IMR-90 (cell line): ENCODE results near the gene ARPC2. TPM values are rescaled to one million over a fixed set of nuclear protein-coding genes. Genes with fewer than 3 reads are reported as not detected.
A peak's percentile ranks its signal among the peaks of the same experiment; 100 is the strongest.

ENCODE experiments used
- ATAC-seq: fragments of 200-7000 bp; cut with Tn5 transposase; 2 replicates; pipeline ENCODE4 v1.9.1; 2020; ENCODE audit warnings: low read depth, mild to moderate bottlenecking, moderate library complexity
- BruUV-seq: library from RNA; stranded (reverse); fragments of 400-500 nt; replicated peaks from 2 replicates; lab custom pipeline; 2021; lab: Mats Ljungman, UMichigan
- CTCF ChIA-PET: fragments of 300-600 bp; formaldehyde crosslinking; extraction: SDS; loops from one replicate; lab custom pipeline; 2021; ENCODE audit warnings: antibody characterized with exemption; lab: Yijun Ruan, JAX
- POLR2A ChIA-PET: fragments of 300-600 bp; sonication (Branson Sonifier 250); formaldehyde crosslinking; loops from one replicate; lab custom pipeline; 2022; ENCODE audit warnings: antibody characterized with exemption; ENCODE audit not compliant: unreplicated experiment; lab: Charles Lee
- DNase-seq: peaks from one replicate; pipeline ENCODE4 v3.0.0; 2013
- H2AFZ ChIP-seq: replicated peaks from 2 replicates; pipeline ENCODE3; 2013; ENCODE audit warnings: low read length, mild to moderate bottlenecking; ENCODE audit not compliant: poor library complexity
- H2AK5ac ChIP-seq: 2 replicates; pipeline ENCODE4 v1.6.1; 2013; ENCODE audit warnings: low read depth, low read length, inconsistent platforms
- H2AK9ac ChIP-seq: replicated peaks from 2 replicates; pipeline ENCODE3; 2013; ENCODE audit warnings: mild to moderate bottlenecking, low read depth, low read length, moderate library complexity; ENCODE audit not compliant: poor library complexity
- H2BK120ac ChIP-seq: 2 replicates; pipeline ENCODE4 v1.6.1; 2013; ENCODE audit warnings: low read depth, low read length, inconsistent platforms
- H2BK15ac ChIP-seq: 3 replicates; pipeline ENCODE4 v1.6.1; 2013; ENCODE audit warnings: low read depth, low read length, inconsistent platforms
- H2BK20ac ChIP-seq: 2 replicates; pipeline ENCODE4 v1.6.1; 2013; ENCODE audit warnings: low read depth, mild to moderate bottlenecking, inconsistent platforms, low read length, moderate library complexity
- H2BK5ac ChIP-seq: 2 replicates; pipeline ENCODE4 v1.6.1; 2013; ENCODE audit warnings: mild to moderate bottlenecking, low read depth, low read length, inconsistent platforms; ENCODE audit not compliant: poor library complexity, severe bottlenecking
- H3K14ac ChIP-seq: replicated peaks from 2 replicates; pipeline ENCODE4 v1.6.1; 2013; ENCODE audit warnings: low read depth, low read length, inconsistent platforms
- H3K18ac ChIP-seq: 2 replicates; pipeline ENCODE4 v1.6.1; 2013; ENCODE audit warnings: low read depth, low read length, control low read depth
- H3K23ac ChIP-seq: 2 replicates; pipeline ENCODE4 v1.6.1; 2013; ENCODE audit warnings: low read depth, low read length, inconsistent platforms
- H3K27ac ChIP-seq: 2 replicates; pipeline ENCODE4 v1.5.1; 2013; ENCODE audit warnings: mild to moderate bottlenecking, control low read depth, low read length; ENCODE audit not compliant: insufficient read depth
- H3K27me3 ChIP-seq: 2 replicates; pipeline ENCODE4 v1.6.1; 2013; ENCODE audit warnings: low read length; ENCODE audit not compliant: control insufficient read depth, insufficient read depth
- H3K36me3 ChIP-seq: 2 replicates; pipeline ENCODE4 v1.6.1; 2013; ENCODE audit warnings: low read length, mixed read lengths; ENCODE audit not compliant: control insufficient read depth, insufficient read depth
- H3K4ac ChIP-seq: 2 replicates; pipeline ENCODE4 v1.6.1; 2013; ENCODE audit warnings: low read depth, low read length, inconsistent platforms
- H3K4me1 ChIP-seq: 2 replicates; pipeline ENCODE4 v1.6.1; 2013; ENCODE audit warnings: low read length, mixed read lengths; ENCODE audit not compliant: control insufficient read depth, insufficient read depth
- H3K4me2 ChIP-seq: 2 replicates; pipeline ENCODE4 v1.6.1; 2013; ENCODE audit warnings: low read depth, mild to moderate bottlenecking, control low read depth, low read length, moderate library complexity
- H3K4me3 ChIP-seq: 2 replicates; pipeline ENCODE4 v1.5.1; 2013; ENCODE audit warnings: low read depth, mild to moderate bottlenecking, control low read depth, low read length, moderate library complexity; ENCODE audit not compliant: insufficient read depth
- H3K56ac ChIP-seq: 2 replicates; pipeline ENCODE4 v1.6.1; 2013; ENCODE audit warnings: low read length, inconsistent platforms; ENCODE audit not compliant: insufficient read depth; ENCODE audit errors: extremely low read depth
- H3K79me1 ChIP-seq, 2 experiments: 2 replicates each; pipeline ENCODE4 v1.6.1; 2013; ENCODE audit warnings: low read length in 2 of 2, inconsistent platforms in 1 of 2, low read depth in 1 of 2
- H3K9ac ChIP-seq: 2 replicates; pipeline ENCODE4 v1.6.1; 2013; ENCODE audit warnings: low read depth, low read length, control low read depth
- H3K9me1 ChIP-seq: 2 replicates; pipeline ENCODE4 v1.6.1; 2013; ENCODE audit warnings: low read length, inconsistent platforms; ENCODE audit not compliant: insufficient read depth
- H3K9me3 ChIP-seq: 2 replicates; pipeline ENCODE4 v1.6.1; 2013; ENCODE audit warnings: low read length; ENCODE audit not compliant: control insufficient read depth, insufficient read depth
- H4K20me1 ChIP-seq: 2 replicates; pipeline ENCODE4 v1.6.1; 2013; ENCODE audit warnings: low read length, inconsistent platforms; ENCODE audit not compliant: insufficient read depth
- H4K5ac ChIP-seq: 2 replicates; pipeline ENCODE4 v1.6.1; 2013; ENCODE audit warnings: mild to moderate bottlenecking, low read depth, low read length, control low read depth
- H4K8ac ChIP-seq, 2 experiments: 2 replicates each; pipeline ENCODE4 v1.6.1; 2013; ENCODE audit warnings: low read depth in 2 of 2, low read length in 2 of 2, control low read depth in 1 of 2, inconsistent platforms in 1 of 2
- H4K91ac ChIP-seq: 2 replicates; pipeline ENCODE4 v1.6.1; 2013; ENCODE audit warnings: low read depth, low read length, inconsistent platforms; ENCODE audit not compliant: insufficient read depth
- BHLHE40 ChIP-seq: fragments of 150-350 bp; IDR thresholded peaks from 2 replicates; pipeline ENCODE4 v1.6.1; 2016; ENCODE audit warnings: mild to moderate bottlenecking, low read depth, low read length
- CEBPB ChIP-seq: IDR thresholded peaks from 2 replicates; pipeline ENCODE4 v1.6.1; 2012; ENCODE audit warnings: low read depth, low read length, improper control_type of control experiment
- CHD1 ChIP-seq: IDR thresholded peaks from 2 replicates; pipeline ENCODE4 v1.6.1; 2012; ENCODE audit warnings: low read depth, low read length, improper control_type of control experiment
- FOS ChIP-seq: fragments of 150-350 bp; IDR thresholded peaks from 2 replicates; pipeline ENCODE4 v1.6.1; 2016; ENCODE audit warnings: low read depth, low read length
- MAFK ChIP-seq: IDR thresholded peaks from 2 replicates; pipeline ENCODE4 v1.6.1; 2012; ENCODE audit warnings: low read depth, low read length, improper control_type of control experiment
- MAZ ChIP-seq: IDR thresholded peaks from 2 replicates; pipeline ENCODE4 v1.6.1; 2012; ENCODE audit warnings: low read depth, mild to moderate bottlenecking, low read length, improper control_type of control experiment, moderate library complexity, borderline replicate concordance
- MXI1 ChIP-seq: IDR thresholded peaks from 2 replicates; pipeline ENCODE4 v1.6.1; 2012; ENCODE audit warnings: low read depth, mild to moderate bottlenecking, low read length, moderate library complexity, borderline replicate concordance
- NFE2L2 ChIP-seq: fragments of 150-350 bp; IDR thresholded peaks from 2 replicates; pipeline ENCODE4 v1.6.1; 2016; ENCODE audit warnings: low read depth, mild to moderate bottlenecking, low read length
- POLR2A ChIP-seq: IDR thresholded peaks from 2 replicates; pipeline ENCODE4 v1.6.1; 2012; ENCODE audit warnings: mild to moderate bottlenecking, low read depth, low read length
- RAD21 ChIP-seq: IDR thresholded peaks from 2 replicates; pipeline ENCODE4 v1.6.1; 2012; ENCODE audit warnings: low read length, improper control_type of control experiment
- RFX5 ChIP-seq: IDR thresholded peaks from 2 replicates; pipeline ENCODE4 v1.8.0; 2012; ENCODE audit warnings: low read depth, mild to moderate bottlenecking, low read length, moderate library complexity
- SMC3 ChIP-seq: fragments of 150-350 bp; IDR thresholded peaks from 2 replicates; pipeline ENCODE4 v1.6.1; 2016; ENCODE audit warnings: low read depth, mild to moderate bottlenecking, antibody characterized with exemption, low read length, moderate library complexity
- WGBS, 2 experiments: methylation state at CpG; one replicate each; pipeline versions ENCODE4 v1.1.5 to v1.1.7; 2013; ENCODE audit warnings: missing lambda C conversion rate in 2 of 2; ENCODE audit not compliant: insufficient read length in 1 of 2; ENCODE audit errors: extremely low coverage in 2 of 2; 5-methylcytosine and 5-hydroxymethylcytosine counted together
- dilution Hi-C: fragments of 300-500 bp; cut with HindIII; formaldehyde crosslinking; loops from one replicate; pipeline ENCODE4 v1.14.3; 2018; ENCODE audit warnings: low sequenced_read_pairs; ENCODE audit not compliant: unreplicated experiment
- in situ Hi-C: fragments of 300-500 bp; cut with MboI; formaldehyde crosslinking; loops from 3 replicates; pipeline ENCODE4 v1.14.3; 2019; ENCODE audit warnings: low sequenced_read_pairs, inconsistent platforms, mixed read lengths
- intact Hi-C: fragments of 100-400 bp; cut with micrococcal nuclease; formaldehyde crosslinking; loops from 2 replicates; pipeline ENCODE4 v1.10.0; 2022
- polyA plus RNA-seq, 3 experiments: library from polyadenylated mRNA; depleted of rRNA; stranded (reverse); fragments of >200 nt; gene quantifications; 2 replicates each; pipeline ENCODE4 v1.2.3, GENCODE V29; 2012; ENCODE audit warnings: low replicate concordance in 1 of 3
- total RNA-seq: library from RNA; depleted of rRNA; stranded (reverse); fragments of >200 nt; gene quantifications from 2 replicates; pipeline ENCODE4 v1.2.3, GENCODE V29; 2012
- TF ChIP-seq, protein P1 (sequence below): fragments of 150-350 bp; IDR thresholded peaks from 2 replicates; pipeline ENCODE4 v1.6.1; 2017; ENCODE audit warnings: mild to moderate bottlenecking, antibody characterized with exemption, low read length, low read depth
- TF ChIP-seq, protein P2 (sequence below): conservative IDR thresholded peaks from 2 replicates; pipeline ENCODE4 v1.5.1; 2012; ENCODE audit warnings: mild to moderate bottlenecking, low read depth, low read length, improper control_type of control experiment
- TF ChIP-seq, protein P3 (sequence below): fragments of 150-350 bp; IDR thresholded peaks from 2 replicates; pipeline ENCODE4 v1.6.1; 2016; ENCODE audit warnings: low read depth, mild to moderate bottlenecking, low read length, moderate library complexity, borderline replicate concordance

The ARPC2 gene
- total and polyA plus RNA-seq, 2 of the 4 experiments (the other 2 are of a cell fraction) = 561 to 635 TPM

DNA sequence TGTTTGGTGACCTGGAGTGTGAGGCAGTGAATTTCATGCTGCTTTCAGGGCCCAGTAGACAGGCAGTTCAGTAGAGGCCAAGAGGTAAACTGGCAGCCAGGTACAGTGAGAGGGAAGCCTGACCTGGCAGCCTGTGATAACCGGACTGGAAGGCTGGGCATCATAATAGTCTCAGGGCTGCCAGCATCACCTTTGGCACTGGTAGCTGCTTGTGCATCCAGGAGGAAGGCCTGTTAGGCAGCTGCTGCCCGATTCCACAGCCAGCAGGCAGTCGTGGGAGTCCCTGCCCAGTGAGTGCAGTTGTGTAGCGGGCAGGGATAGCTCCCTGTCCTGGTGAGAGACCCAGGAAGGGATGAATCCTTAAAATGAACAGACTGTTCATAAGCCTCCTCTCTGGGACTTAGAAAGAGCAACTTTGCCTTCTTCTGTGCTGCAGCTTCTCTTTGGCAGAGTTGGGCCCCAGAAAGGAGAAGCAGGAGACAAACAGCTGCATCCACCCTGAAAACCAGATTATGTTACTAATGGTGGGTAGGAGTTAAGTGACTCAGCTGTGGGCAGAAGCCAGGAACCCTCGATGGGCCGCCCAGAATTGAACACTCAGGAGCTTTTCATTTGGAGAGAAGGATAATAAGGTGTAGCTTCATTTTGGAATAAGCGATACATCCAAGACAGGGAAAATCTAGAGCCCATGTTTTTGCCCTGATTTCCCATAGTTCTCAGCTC, 35.7 kb downstream of the ARPC2 start:
- DNase-seq (peak; percentile 64), ATAC-seq (peak; percentile 22)
- Histone ChIP-seq H2AK5ac (no peak overlapping the region), H3K9me1 (peaks cover 5% of the 10 kb centered on the region; the same call in 1 of the 2 replicates), H3K4ac (no peak overlapping the region), H3K27me3 (no peaks in the 10 kb centered on the region), H3K9ac (no peak overlapping the region), H2BK15ac (no peak overlapping the region), H3K9me3 (no peaks in the 10 kb centered on the region), H2AFZ (no peak overlapping the region), H3K18ac (no peak overlapping the region), H3K4me2 (no peak overlapping the region), H3K4me1 (peaks cover 5% of the 10 kb centered on the region; the same call in 1 of the 2 replicates), H3K79me1 (peaks cover 40 to 55% of the 10 kb centered on the region in 2 experiments), H2AK9ac (no peak overlapping the region), H2BK20ac (no peak overlapping the region), H4K5ac (no peak overlapping the region), H3K27ac (0 out of 2 replicates have a peak overlapping the region, but pooled peaks have one; percentile 5), H3K36me3 (peaks cover 72% of the 10 kb centered on the region), H2BK120ac (no peak overlapping the region), H2BK5ac (peak overlapping the region; percentile 20), H3K23ac (no peak overlapping the region), H3K56ac (no peak overlapping the region), H4K91ac (no peak overlapping the region), H3K14ac (no peak overlapping the region), H4K20me1 (peaks cover 40% of the 10 kb centered on the region), H3K4me3 (no peak overlapping the region), H4K8ac (no peak overlapping the region)
- BruUV-seq = no TSS peak
- CTCF ChIA-PET = no interaction called here
- dilution Hi-C loops = no loop called here
- in situ Hi-C loops = no loop called here
- POLR2A ChIA-PET = no interaction called here
- 94% methylated on average over 3 of the region's 7 CpGs; no CpG with 5 or more reads in 1 of the 2 experiments for WGBS, 2 experiments
- intact Hi-C loops = no loop called here
- TF ChIP-seq POLR2A (no peak), NFE2L2 (no peak), FOS (no peak), SMC3 (no peak), CHD1 (no peak), MXI1 (no peak), RAD21 (no peak), MAFK (no peak), CEBPB (no peak), MAZ (no peak), BHLHE40 (no peak), RFX5 (no peak)
- TF ChIP-seq, protein P1, sequence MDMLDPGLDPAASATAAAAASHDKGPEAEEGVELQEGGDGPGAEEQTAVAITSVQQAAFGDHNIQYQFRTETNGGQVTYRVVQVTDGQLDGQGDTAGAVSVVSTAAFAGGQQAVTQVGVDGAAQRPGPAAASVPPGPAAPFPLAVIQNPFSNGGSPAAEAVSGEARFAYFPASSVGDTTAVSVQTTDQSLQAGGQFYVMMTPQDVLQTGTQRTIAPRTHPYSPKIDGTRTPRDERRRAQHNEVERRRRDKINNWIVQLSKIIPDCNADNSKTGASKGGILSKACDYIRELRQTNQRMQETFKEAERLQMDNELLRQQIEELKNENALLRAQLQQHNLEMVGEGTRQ = no peak
- TF ChIP-seq, protein P2, sequence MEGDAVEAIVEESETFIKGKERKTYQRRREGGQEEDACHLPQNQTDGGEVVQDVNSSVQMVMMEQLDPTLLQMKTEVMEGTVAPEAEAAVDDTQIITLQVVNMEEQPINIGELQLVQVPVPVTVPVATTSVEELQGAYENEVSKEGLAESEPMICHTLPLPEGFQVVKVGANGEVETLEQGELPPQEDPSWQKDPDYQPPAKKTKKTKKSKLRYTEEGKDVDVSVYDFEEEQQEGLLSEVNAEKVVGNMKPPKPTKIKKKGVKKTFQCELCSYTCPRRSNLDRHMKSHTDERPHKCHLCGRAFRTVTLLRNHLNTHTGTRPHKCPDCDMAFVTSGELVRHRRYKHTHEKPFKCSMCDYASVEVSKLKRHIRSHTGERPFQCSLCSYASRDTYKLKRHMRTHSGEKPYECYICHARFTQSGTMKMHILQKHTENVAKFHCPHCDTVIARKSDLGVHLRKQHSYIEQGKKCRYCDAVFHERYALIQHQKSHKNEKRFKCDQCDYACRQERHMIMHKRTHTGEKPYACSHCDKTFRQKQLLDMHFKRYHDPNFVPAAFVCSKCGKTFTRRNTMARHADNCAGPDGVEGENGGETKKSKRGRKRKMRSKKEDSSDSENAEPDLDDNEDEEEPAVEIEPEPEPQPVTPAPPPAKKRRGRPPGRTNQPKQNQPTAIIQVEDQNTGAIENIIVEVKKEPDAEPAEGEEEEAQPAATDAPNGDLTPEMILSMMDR = no peak
- TF ChIP-seq, protein P3, sequence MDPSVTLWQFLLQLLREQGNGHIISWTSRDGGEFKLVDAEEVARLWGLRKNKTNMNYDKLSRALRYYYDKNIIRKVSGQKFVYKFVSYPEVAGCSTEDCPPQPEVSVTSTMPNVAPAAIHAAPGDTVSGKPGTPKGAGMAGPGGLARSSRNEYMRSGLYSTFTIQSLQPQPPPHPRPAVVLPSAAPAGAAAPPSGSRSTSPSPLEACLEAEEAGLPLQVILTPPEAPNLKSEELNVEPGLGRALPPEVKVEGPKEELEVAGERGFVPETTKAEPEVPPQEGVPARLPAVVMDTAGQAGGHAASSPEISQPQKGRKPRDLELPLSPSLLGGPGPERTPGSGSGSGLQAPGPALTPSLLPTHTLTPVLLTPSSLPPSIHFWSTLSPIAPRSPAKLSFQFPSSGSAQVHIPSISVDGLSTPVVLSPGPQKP = no peak
